ENCODE measurements around the gene CRYBG2.
A peak's percentile ranks its signal among the peaks of the same experiment; 100 is the strongest.

Gene CRYBG2

GRCh38 chr1:26345718-26346117 lies 8.2 kb downstream of the CRYBG2 start:
- DNase-seq, result no peak
- Histone ChIP-seq H3K4me2 (ENCODE audit: low read length, poor library complexity, severe bottlenecking) (no peak overlapping the region), H3K4me3 (ENCODE audit: insufficient read depth in 1 of 2, low read depth in 1 of 2, low read length in 2 of 2) (no peak overlapping the region), H3K9ac (ENCODE audit: low read length) (no peak overlapping the region), H4K8ac (ENCODE audit: low read length) (no peak overlapping the region), H3K36me3 (ENCODE audit: control insufficient read depth in 1 of 2, insufficient read depth in 2 of 2, low read depth in 1 of 2, low read length in 2 of 2) (no peaks in the 10 kb centered on the region), H2AK5ac (ENCODE audit: low read length, severe bottlenecking) (no peak overlapping the region), H3K4me1 (ENCODE audit: control insufficient read depth, insufficient read depth, low read depth, low read length) (peaks cover 8% of the 10 kb centered on the region), H3K4ac (ENCODE audit: low read depth in 1 of 2, low read length in 2 of 2) (no peak overlapping the region), H3K9me3 (ENCODE audit: control insufficient read depth, low read length) (no peaks in the 10 kb centered on the region), H3K14ac (ENCODE audit: low read length in 2 of 2) (no peak overlapping the region), H2BK120ac (ENCODE audit: low read depth, low read length) (no peak overlapping the region), H2BK15ac (ENCODE audit: low read depth, poor library complexity, severe bottlenecking) (no peak overlapping the region), H3K18ac (ENCODE audit: low read depth in 1 of 2, low read length in 2 of 2) (no peak overlapping the region), H2AFZ (ENCODE audit: low read depth, low read length) (no peak overlapping the region), H4K91ac (ENCODE audit: low read length) (no peak overlapping the region), H2BK12ac (ENCODE audit: low read length in 2 of 2) (no peak overlapping the region), H2BK5ac (ENCODE audit: low read depth, low read length, poor library complexity, severe bottlenecking) (no peak overlapping the region), H3K27me3 (ENCODE audit: control insufficient read depth in 1 of 2, insufficient read depth in 1 of 2, low read length in 2 of 2) (peaks cover 29 to 39% of the 10 kb centered on the region in 2 experiments), H3K27ac (ENCODE audit: low read length, poor library complexity, severe bottlenecking) (no peak overlapping the region), H3K79me1 (replicated peaks; ENCODE audit: low read length, poor library complexity, severe bottlenecking) (no peaks in the 10 kb centered on the region), H3K23ac (ENCODE audit: low read length in 2 of 2) (no peak overlapping the region)
- 84% methylated on average over 15 of the region's 15 CpGs for WGBS

- H2BK15ac ChIP-seq (ENCODE audit: low read depth, poor library complexity, severe bottlenecking), result no peak overlapping the region
- peaks cover 2% of the 10 kb centered on the region for H3K4me1 ChIP-seq (ENCODE audit: control insufficient read depth, insufficient read depth, low read depth, low read length)
- H3K4ac ChIP-seq (ENCODE audit: low read depth in 1 of 2, low read length in 2 of 2), result no peak overlapping the region
- H2BK12ac ChIP-seq (ENCODE audit: low read length in 2 of 2), result no peak overlapping the region
- no peak overlapping the region for H3K4me2 ChIP-seq (ENCODE audit: low read length, poor library complexity, severe bottlenecking)
- WGBS, result 93% methylated on average over 15 of the region's 15 CpGs
- no peak overlapping the region for H3K23ac ChIP-seq (ENCODE audit: low read length in 2 of 2)
- H3K27me3 ChIP-seq (ENCODE audit: control insufficient read depth in 1 of 2, insufficient read depth in 1 of 2, low read length in 2 of 2), result peaks cover 37 to 39% of the 10 kb centered on the region in 2 experiments
- peak overlapping the region in 1 of 2 experiments; percentile 35 for H3K14ac ChIP-seq (ENCODE audit: low read length in 2 of 2)
- H2BK5ac ChIP-seq (ENCODE audit: low read depth, low read length, poor library complexity, severe bottlenecking), result no peak overlapping the region
- no peak overlapping the region for H3K18ac ChIP-seq (ENCODE audit: low read depth in 1 of 2, low read length in 2 of 2)
- DNase-seq, result no peak
- H3K9me3 ChIP-seq (ENCODE audit: control insufficient read depth, low read length), result no peaks in the 10 kb centered on the region
- H3K36me3 ChIP-seq (ENCODE audit: control insufficient read depth in 1 of 2, insufficient read depth in 2 of 2, low read depth in 1 of 2, low read length in 2 of 2), result no peaks in the 10 kb centered on the region
- H2AK5ac ChIP-seq (ENCODE audit: low read length, severe bottlenecking), result no peak overlapping the region
- no peak overlapping the region for H3K4me3 ChIP-seq (ENCODE audit: insufficient read depth in 1 of 2, low read depth in 1 of 2, low read length in 2 of 2)
- H4K91ac ChIP-seq (ENCODE audit: low read length), result no peak overlapping the region
- H3K9ac ChIP-seq (ENCODE audit: low read length), result no peak overlapping the region
- H2BK120ac ChIP-seq (ENCODE audit: low read depth, low read length), result no peak overlapping the region
- no peak overlapping the region for H4K8ac ChIP-seq (ENCODE audit: low read length)
- no peak overlapping the region for H2AFZ ChIP-seq (ENCODE audit: low read depth, low read length)
- H3K27ac ChIP-seq (ENCODE audit: low read length, poor library complexity, severe bottlenecking), result no peak overlapping the region
- no peaks in the 10 kb centered on the region for H3K79me1 ChIP-seq (replicated peaks; ENCODE audit: low read length, poor library complexity, severe bottlenecking)
These were observed 9.6 kb downstream of the CRYBG2 start for GRCh38 chr1:26344147-26344920.

GRCh38 chr1:26340047-26340481 lies 13.9 kb downstream of the CRYBG2 start:
- Histone ChIP-seq H2AFZ (ENCODE audit: low read depth, low read length) (no peak overlapping the region), H3K4me2 (ENCODE audit: low read length, poor library complexity, severe bottlenecking) (no peak overlapping the region), H3K27ac (ENCODE audit: low read length, poor library complexity, severe bottlenecking) (no peak overlapping the region), H4K91ac (ENCODE audit: low read length) (no peak overlapping the region), H2BK120ac (ENCODE audit: low read depth, low read length) (no peak overlapping the region), H3K14ac (ENCODE audit: low read length in 2 of 2) (no peak overlapping the region), H3K9me3 (ENCODE audit: control insufficient read depth, low read length) (no peaks in the 10 kb centered on the region), H3K4ac (ENCODE audit: low read depth in 1 of 2, low read length in 2 of 2) (no peak overlapping the region), H2BK5ac (ENCODE audit: low read depth, low read length, poor library complexity, severe bottlenecking) (no peak overlapping the region), H3K23ac (ENCODE audit: low read length in 2 of 2) (no peak overlapping the region), H3K4me1 (ENCODE audit: control insufficient read depth, insufficient read depth, low read depth, low read length) (peaks cover 10% of the 10 kb centered on the region), H3K4me3 (ENCODE audit: insufficient read depth in 1 of 2, low read depth in 1 of 2, low read length in 2 of 2) (no peak overlapping the region), H3K18ac (ENCODE audit: low read depth in 1 of 2, low read length in 2 of 2) (no peak overlapping the region), H2BK15ac (ENCODE audit: low read depth, poor library complexity, severe bottlenecking) (no peak overlapping the region), H2BK12ac (ENCODE audit: low read length in 2 of 2) (no peak overlapping the region), H3K27me3 (ENCODE audit: control insufficient read depth in 1 of 2, insufficient read depth in 1 of 2, low read length in 2 of 2) (peaks cover 70 to 71% of the 10 kb centered on the region in 2 experiments), H3K9ac (ENCODE audit: low read length) (no peak overlapping the region), H3K79me1 (replicated peaks; ENCODE audit: low read length, poor library complexity, severe bottlenecking) (no peaks in the 10 kb centered on the region), H4K8ac (ENCODE audit: low read length) (no peak overlapping the region), H3K36me3 (ENCODE audit: control insufficient read depth in 1 of 2, insufficient read depth in 2 of 2, low read depth in 1 of 2, low read length in 2 of 2) (no peaks in the 10 kb centered on the region), H2AK5ac (ENCODE audit: low read length, severe bottlenecking) (no peak overlapping the region)
- 67% methylated on average over 4 of the region's 4 CpGs for WGBS
- no peak for DNase-seq

- Histone ChIP-seq H3K9ac (ENCODE audit: low read length) (no peak overlapping the region), H3K36me3 (ENCODE audit: control insufficient read depth in 1 of 2, insufficient read depth in 2 of 2, low read depth in 1 of 2, low read length in 2 of 2) (no peaks in the 10 kb centered on the region), H4K91ac (ENCODE audit: low read length) (no peak overlapping the region), H4K8ac (ENCODE audit: low read length) (no peak overlapping the region), H3K23ac (ENCODE audit: low read length in 2 of 2) (no peak overlapping the region), H3K9me3 (ENCODE audit: control insufficient read depth, low read length) (no peaks in the 10 kb centered on the region), H2BK5ac (ENCODE audit: low read depth, low read length, poor library complexity, severe bottlenecking) (no peak overlapping the region), H3K27me3 (ENCODE audit: control insufficient read depth in 1 of 2, insufficient read depth in 1 of 2, low read length in 2 of 2) (peaks cover 56 to 62% of the 10 kb centered on the region in 2 experiments), H3K14ac (ENCODE audit: low read length in 2 of 2) (no peak overlapping the region), H3K4me2 (ENCODE audit: low read length, poor library complexity, severe bottlenecking) (no peak overlapping the region), H3K79me1 (replicated peaks; ENCODE audit: low read length, poor library complexity, severe bottlenecking) (no peaks in the 10 kb centered on the region), H3K4me1 (ENCODE audit: control insufficient read depth, insufficient read depth, low read depth, low read length) (peaks cover 10% of the 10 kb centered on the region), H2AFZ (ENCODE audit: low read depth, low read length) (no peak overlapping the region), H3K4ac (ENCODE audit: low read depth in 1 of 2, low read length in 2 of 2) (no peak overlapping the region), H3K4me3 (ENCODE audit: insufficient read depth in 1 of 2, low read depth in 1 of 2, low read length in 2 of 2) (no peak overlapping the region), H3K18ac (ENCODE audit: low read depth in 1 of 2, low read length in 2 of 2) (no peak overlapping the region), H2BK12ac (ENCODE audit: low read length in 2 of 2) (no peak overlapping the region), H3K27ac (ENCODE audit: low read length, poor library complexity, severe bottlenecking) (no peak overlapping the region), H2BK120ac (ENCODE audit: low read depth, low read length) (no peak overlapping the region), H2BK15ac (ENCODE audit: low read depth, poor library complexity, severe bottlenecking) (no peak overlapping the region), H2AK5ac (ENCODE audit: low read length, severe bottlenecking) (no peak overlapping the region)
- 98% methylated on average over 1 of the region's 1 CpG for WGBS
- DNase-seq, result no peak
These were observed 15.3 kb downstream of the CRYBG2 start for GRCh38 chr1:26338670-26339069.

All from mesenchymal stem cell (in vitro differentiated cells and primary cell).